ENCODE measurements around the gene TMEM186. TPM values are rescaled to one million over a fixed set of nuclear protein-coding genes. Genes with fewer than 3 reads are reported as not detected.

Gene TMEM186
- total RNA-seq, 4 donors from 2014 or later, result 7.2 to 11.3 (median 8.9) TPM

- H3K4me3 ChIP-seq, result no peak overlapping the region
- no peaks in the 10 kb centered on the region for H3K27me3 ChIP-seq
- peaks cover 0 to 91% of the 10 kb centered on the region in 2 donors for H3K36me3 ChIP-seq
- WGBS, 2 donors (ENCODE audit: low coverage in 1 of 2), result 83 to 100% methylated on average over 1 of the region's 7 CpGs
- no peak for TF ChIP-seq POLR2AphosphoS5 (IDR thresholded peaks at IDR 0.05)
- TF ChIP-seq CTCF (IDR thresholded peaks at IDR 0.05), result no peak
- no peak for TF ChIP-seq POLR2A (IDR thresholded peaks at IDR 0.05)
- no peak for TF ChIP-seq EP300 (IDR thresholded peaks at IDR 0.05)
- H3K9me3 ChIP-seq, result no peaks in the 10 kb centered on the region
- H3K4me1 ChIP-seq, result no peaks in the 10 kb centered on the region
- ATAC-seq, result no peak
- no peak overlapping the region for H3K27ac ChIP-seq
Observed at GRCh38 chr16:8777217-8777616, 20.2 kb downstream of the TMEM186 start.

- H3K9me3 ChIP-seq, result no peaks in the 10 kb centered on the region
- H3K36me3 ChIP-seq, result peaks cover 0 to 91% of the 10 kb centered on the region in 2 donors
- no peaks in the 10 kb centered on the region for H3K27me3 ChIP-seq
- 20 to 80% methylated on average over 1 to 2 of the region's 12 CpGs for WGBS, 2 donors (ENCODE audit: low coverage in 1 of 2)
- no peaks in the 10 kb centered on the region for H3K4me1 ChIP-seq
- H3K4me3 ChIP-seq, result no peak overlapping the region
- TF ChIP-seq CTCF (IDR thresholded peaks at IDR 0.05) (no peak), POLR2A (IDR thresholded peaks at IDR 0.05) (no peak), EP300 (IDR thresholded peaks at IDR 0.05) (no peak), POLR2AphosphoS5 (IDR thresholded peaks at IDR 0.05) (no peak)
- H3K27ac ChIP-seq, result no peak overlapping the region
- no peak for ATAC-seq
Observed at GRCh38 chr16:8776129-8776584, 21.3 kb downstream of the TMEM186 start.

- H3K27ac ChIP-seq, result no peak overlapping the region
- no peaks in the 10 kb centered on the region for H3K4me1 ChIP-seq
- H3K27me3 ChIP-seq, result no peaks in the 10 kb centered on the region
- no peak overlapping the region for H3K4me3 ChIP-seq
- WGBS, 2 donors (ENCODE audit: low coverage in 1 of 2), result 63% methylated on average over 1 of the region's 1 CpG; no CpG with 5 or more reads in 1 of the 2 donors
- H3K36me3 ChIP-seq, result peaks cover 0 to 90% of the 10 kb centered on the region in 2 donors
- H3K9me3 ChIP-seq, result no peaks in the 10 kb centered on the region
- no peak for ATAC-seq
- TF ChIP-seq CTCF (IDR thresholded peaks at IDR 0.05) (no peak), POLR2A (IDR thresholded peaks at IDR 0.05) (no peak), EP300 (IDR thresholded peaks at IDR 0.05) (no peak), POLR2AphosphoS5 (IDR thresholded peaks at IDR 0.05) (no peak)
Observed at GRCh38 chr16:8775359-8775758, 22.1 kb downstream of the TMEM186 start.

- Histone ChIP-seq H3K27me3 (no peaks in the 10 kb centered on the region), H3K4me3 (no peak overlapping the region), H3K27ac (no peak overlapping the region), H3K4me1 (no peaks in the 10 kb centered on the region), H3K9me3 (no peaks in the 10 kb centered on the region), H3K36me3 (peaks cover 0 to 90% of the 10 kb centered on the region in 2 donors)
- no peak for TF ChIP-seq POLR2A (IDR thresholded peaks at IDR 0.05)
- TF ChIP-seq EP300 (IDR thresholded peaks at IDR 0.05), result no peak
- no peak for TF ChIP-seq POLR2AphosphoS5 (IDR thresholded peaks at IDR 0.05)
- no peak for TF ChIP-seq CTCF (IDR thresholded peaks at IDR 0.05)
- ATAC-seq, result no peak
- WGBS, 2 donors (ENCODE audit: low coverage in 1 of 2), result 82 to 83% methylated on average over 8 to 10 of the region's 11 CpGs
Observed at GRCh38 chr16:8774208-8774607, 23.2 kb downstream of the TMEM186 start.

GRCh38 chr16:8773537-8773936 lies 23.9 kb downstream of the TMEM186 start:
- Histone ChIP-seq H3K36me3 (peaks cover 0 to 91% of the 10 kb centered on the region in 2 donors), H3K27ac (no peak overlapping the region), H3K27me3 (no peaks in the 10 kb centered on the region), H3K9me3 (no peaks in the 10 kb centered on the region), H3K4me3 (no peak overlapping the region), H3K4me1 (no peaks in the 10 kb centered on the region)
- ATAC-seq, result no peak
- 58 to 100% methylated on average over 2 to 3 of the region's 3 CpGs for WGBS, 2 donors (ENCODE audit: low coverage in 1 of 2)
- TF ChIP-seq POLR2A (IDR thresholded peaks at IDR 0.05) (no peak), CTCF (IDR thresholded peaks at IDR 0.05) (no peak), POLR2AphosphoS5 (IDR thresholded peaks at IDR 0.05) (no peak), EP300 (IDR thresholded peaks at IDR 0.05) (no peak)

All from gastroesophageal sphincter (tissue), 4 donors.